GM12878 (cell line): ENCODE results near the gene PCCA. TPM values are rescaled to one million over a fixed set of nuclear protein-coding genes. Genes with fewer than 3 reads are reported as not detected.

ENCODE experiments used
- ATAC-seq: fragments of 200-7000 bp; cut with Tn5 transposase; 3 replicates; pipeline ENCODE4 v1.9.1; 2020; ENCODE audit warnings: mild to moderate bottlenecking, moderate library complexity
- BruUV-seq: library from RNA; stranded (reverse); fragments of 400-500 nt; replicated peaks from 2 replicates; lab custom pipeline; 2021; lab: Mats Ljungman, UMichigan
- CTCF ChIA-PET: fragments of 300-600 bp; sonication (Branson Sonifier 250); formaldehyde crosslinking; extraction: SDS; loops from one replicate; lab custom pipeline; 2021; ENCODE audit warnings: inconsistent platforms; lab: Yijun Ruan, JAX
- POLR2A ChIA-PET: fragments of 350-600 bp; formaldehyde crosslinking; extraction: SDS; loops from one replicate; lab custom pipeline; 2021; ENCODE audit warnings: inconsistent platforms; lab: Charles Lee
- RAD21 ChIA-PET: fragments of 300-600 bp; sonication (Branson Sonifier 250); formaldehyde crosslinking; loops from one replicate; lab custom pipeline; 2023; ENCODE audit warnings: antibody characterized with exemption; ENCODE audit not compliant: unreplicated experiment; lab: Charles Lee
- SMC1A ChIA-PET: fragments of 300-600 bp; sonication (Branson Sonifier 250); formaldehyde crosslinking; loops from one replicate; lab custom pipeline; 2023; ENCODE audit not compliant: unreplicated experiment, uncharacterized antibody; lab: Charles Lee
- DNase-seq: peaks from one replicate; pipeline ENCODE4 v3.0.0-alpha.2; 2011; ENCODE audit warnings: low read depth, low spot score
- FAIRE-seq: peaks from 3 replicates; lab custom pipeline; 2011; peaks lifted over from hg19 to GRCh38; lab: Jason Lieb, UNC
- H2AFZ ChIP-seq: 2 replicates; pipeline ENCODE4 v1.6.0; 2011; ENCODE audit warnings: low read depth, low read length, control low read depth; ENCODE audit not compliant: control insufficient read depth
- H3K27ac ChIP-seq: 2 replicates; pipeline ENCODE4 v1.5.1; 2011; ENCODE audit warnings: control low read depth; ENCODE audit not compliant: control insufficient read depth, insufficient read depth
- H3K27me3 ChIP-seq, 2 experiments: replicated peaks in 1 of 2; 2 replicates each; pipeline versions ENCODE4 v1.6.0 to v1.6.1; 2011; ENCODE audit warnings: low read length in 1 of 2; ENCODE audit not compliant: control insufficient read depth in 2 of 2, insufficient read depth in 2 of 2
- H3K36me3 ChIP-seq, 2 experiments: 2 replicates each; pipeline ENCODE4 v1.5.1; 2011; ENCODE audit warnings: low read length in 1 of 2; ENCODE audit not compliant: control insufficient read depth in 2 of 2, insufficient read depth in 2 of 2
- H3K4me1 ChIP-seq: 2 replicates; pipeline ENCODE4 v1.6.1; 2011; ENCODE audit warnings: mild to moderate bottlenecking, low read length, moderate library complexity, mixed read lengths; ENCODE audit not compliant: control insufficient read depth, insufficient read depth
- H3K4me2 ChIP-seq: 2 replicates; pipeline ENCODE4 v1.6.0; 2011; ENCODE audit warnings: control low read depth; ENCODE audit not compliant: control insufficient read depth, insufficient read depth
- H3K4me3 ChIP-seq: fragments of 200-600 bp; sonication (generic); 2 replicates; pipeline ENCODE4 v1.5.1; 2016
- H3K79me2 ChIP-seq: 2 replicates; pipeline ENCODE4 v1.6.0; 2011; ENCODE audit warnings: low read length; ENCODE audit not compliant: control insufficient read depth, insufficient read depth
- H3K9ac ChIP-seq: 2 replicates; pipeline ENCODE4 v1.8.0; 2011; ENCODE audit warnings: low read length, control low read depth, mixed read lengths; ENCODE audit not compliant: control insufficient read depth, insufficient read depth
- H3K9me3 ChIP-seq: replicated peaks from 3 replicates; pipeline ENCODE4 v1.5.1; 2011; ENCODE audit warnings: mild to moderate bottlenecking, low read length; ENCODE audit not compliant: control insufficient read depth, insufficient read depth
- H4K20me1 ChIP-seq: 2 replicates; pipeline ENCODE4 v1.6.0; 2011; ENCODE audit not compliant: control insufficient read depth, insufficient read depth
- BCL3 ChIP-seq: IDR thresholded peaks from 2 replicates; pipeline ENCODE4 v1.6.1; 2011; ENCODE audit warnings: borderline replicate concordance, low read depth, mild to moderate bottlenecking, moderate library complexity, low read length; ENCODE audit not compliant: insufficient read depth, poor library complexity, severe bottlenecking
- CBX5 ChIP-seq: sonication (generic); IDR thresholded peaks from 2 replicates; pipeline ENCODE4 v1.6.1; 2016; ENCODE audit warnings: low read depth, moderate library complexity, mild to moderate bottlenecking, inconsistent platforms
- CHD1 ChIP-seq: IDR thresholded peaks from 2 replicates; pipeline ENCODE4 v1.6.1; 2012; ENCODE audit warnings: low read depth, low read length, improper control_type of control experiment
- CHD2 ChIP-seq: IDR thresholded peaks from 2 replicates; pipeline ENCODE4 v1.6.1; 2011; ENCODE audit warnings: low read depth, low read length, improper control_type of control experiment, borderline replicate concordance
- CREM ChIP-seq: IDR thresholded peaks from 2 replicates; pipeline ENCODE4 v1.6.1; 2014; ENCODE audit warnings: antibody characterized with exemption, low read depth
- HDAC2 ChIP-seq: fragments of 200-600 bp; sonication (generic); IDR thresholded peaks from 2 replicates; pipeline ENCODE4 v1.6.1; 2017
- KAT2A ChIP-seq: conservative IDR thresholded peaks from 2 replicates; pipeline ENCODE4 v1.6.1; 2011; ENCODE audit warnings: low read depth, low read length; ENCODE audit not compliant: control insufficient read depth
- MAX ChIP-seq: IDR thresholded peaks from 2 replicates; pipeline ENCODE4 v1.6.1; 2012; ENCODE audit warnings: low read depth, low read length, improper control_type of control experiment
- MTA2 ChIP-seq: fragments of 450-650 bp; IDR thresholded peaks from 2 replicates; pipeline ENCODE4 v1.6.1; 2016; ENCODE audit warnings: low read depth, mild to moderate bottlenecking, moderate library complexity
- PAX8 ChIP-seq: fragments of 450-650 bp; IDR thresholded peaks from 2 replicates; pipeline ENCODE4 v1.6.1; 2017; ENCODE audit warnings: mild to moderate bottlenecking, moderate library complexity
- RB1 ChIP-seq: fragments of 450-650 bp; formaldehyde crosslinking; IDR thresholded peaks from 2 replicates; pipeline ENCODE4 v1.6.1; 2017; ENCODE audit warnings: mild to moderate bottlenecking, borderline replicate concordance
- RELA ChIP-seq: fragments of 450-650 bp; IDR thresholded peaks from 2 replicates; pipeline ENCODE4 v1.8.0; 2014; ENCODE audit warnings: borderline replicate concordance; ENCODE audit not compliant: partially characterized antibody
- REST ChIP-seq: IDR thresholded peaks from 2 replicates; pipeline ENCODE4 v1.6.1; 2012; ENCODE audit warnings: mild to moderate bottlenecking, low read depth, low read length
- RUNX3 ChIP-seq: IDR thresholded peaks from 2 replicates; pipeline ENCODE4 v1.6.1; 2012; ENCODE audit warnings: low read length, inconsistent platforms
- SMARCA5 ChIP-seq: fragments of 450-650 bp; IDR thresholded peaks from 2 replicates; pipeline ENCODE4 v1.6.1; 2017; ENCODE audit warnings: mild to moderate bottlenecking
- SREBF1 ChIP-seq: IDR thresholded peaks from 2 replicates; pipeline ENCODE4 v1.6.1; 2012; ENCODE audit warnings: mild to moderate bottlenecking, low read length
- TCF3 ChIP-seq: IDR thresholded peaks from 2 replicates; pipeline ENCODE4 v1.6.1; 2012; ENCODE audit warnings: low read depth, mild to moderate bottlenecking, low read length, borderline replicate concordance; ENCODE audit not compliant: insufficient read depth
- ZNF217 ChIP-seq: fragments of 450-650 bp; IDR thresholded peaks from 2 replicates; pipeline ENCODE4 v1.6.1; 2017; ENCODE audit warnings: antibody characterized with exemption, mild to moderate bottlenecking
- WGBS: methylation state at CpG from one replicate; pipeline ENCODE4 v1.1.6; 2016; ENCODE audit warnings: low lambda C conversion rate; ENCODE audit not compliant: insufficient replicate concordance, insufficient coverage; ENCODE audit errors: missing lambda C conversion rate; 5-methylcytosine and 5-hydroxymethylcytosine counted together
- in situ Hi-C: fragments of 300-500 bp; cut with MboI; formaldehyde crosslinking; loops from 9 replicates; pipeline ENCODE4 v1.14.3; 2018; ENCODE audit warnings: mixed read lengths
- intact Hi-C: fragments of 100-400 bp; cut with micrococcal nuclease; formaldehyde crosslinking; loops from one replicate; pipeline ENCODE4 v1.14.2; 2022; ENCODE audit not compliant: unreplicated experiment
- polyA plus RNA-seq, 11 experiments: library from polyadenylated mRNA; depleted of rRNA in 4 of 11; unstranded in 6 of 11; stranded (reverse) in 5 of 11; fragments of >200 nt; fragmentation: Nextera tagmentation in 4 of 11; fragmentation: Illumina TruSeq in 1 of 11; extraction: Ambion mirVana in 4 of 11; extraction: Trizol in 1 of 11; gene quantifications; 1 replicate in 1 of 11; 2 replicates in 10 of 11; pipeline versions ENCODE4 v1.2.1 to v1.2.3, GENCODE V29; 2011 to 2016; ENCODE audit warnings: inconsistent platforms in 2 of 11, missing spikeins in 2 of 11, low read depth in 1 of 11
- total RNA-seq, 4 experiments: library from RNA; depleted of rRNA in 3 of 4; stranded (reverse); fragments of >200 nt in 3 of 4; fragmentation: Illumina TruSeq in 1 of 4; extraction: Trizol in 1 of 4; gene quantifications; 2 replicates each; pipeline versions ENCODE4 v1.2.1 to v1.2.3, GENCODE V29; 2013 to 2021

Gene PCCA
- total and polyA plus RNA-seq, 10 of the 15 experiments (the other 5 are each of a cell fraction or from before 2014, with no cell fraction given), result 5.9 to 18.2 (median 12.4) TPM

- no TSS peak for BruUV-seq
- RAD21 ChIA-PET, result no interaction called here
- in situ Hi-C loops, result no loop called here
Measured at GRCh38 chr13:100304229-100304628, 215.3 kb downstream of the PCCA start.

GRCh38 chr13:100305398-100305797 lies 216.5 kb downstream of the PCCA start:
- no TSS peak for BruUV-seq
- peak; percentile 50 for ATAC-seq
- no peak overlapping the region for H3K4me3 ChIP-seq
- H3K27ac ChIP-seq, result no peak overlapping the region
- H3K4me2 ChIP-seq, result no peak overlapping the region
- H4K20me1 ChIP-seq, result no peaks in the 10 kb centered on the region
- ChIA-PET RAD21 (no interaction called here), SMC1A (no interaction called here), POLR2A (no interaction called here), CTCF (interaction anchor here (1.4 kb wide), 1 partner anchor 16 kb away, joined by 4 read pairs; no protein-coding TSS in a partner anchor)
- no peak for TF ChIP-seq ZNF217
- TF ChIP-seq MAX, result no peak
- no peak for TF ChIP-seq PAX8
- TF ChIP-seq CREM, result no peak
- TF ChIP-seq BCL3, result no peak
- no peak for TF ChIP-seq TCF3
- peak; percentile 65; the same call in 1 of the 2 replicates for TF ChIP-seq RUNX3
- TF ChIP-seq KAT2A, result no peak
- no peak for TF ChIP-seq REST
- H3K9ac ChIP-seq, result no peak overlapping the region
- no peak for DNase-seq
- no peaks in the 10 kb centered on the region for H3K36me3 ChIP-seq
- no peaks in the 10 kb centered on the region for H3K9me3 ChIP-seq
- H3K79me2 ChIP-seq, result no peaks in the 10 kb centered on the region
- WGBS, result 54% methylated on average over 2 of the region's 2 CpGs
- H3K27me3 ChIP-seq, result no peaks in the 10 kb centered on the region
- H2AFZ ChIP-seq, result no peak overlapping the region
- peaks cover 3% of the 10 kb centered on the region; the same call in 1 of the 2 replicates for H3K4me1 ChIP-seq
- in situ Hi-C loops (no loop called here), intact Hi-C loops (no loop called here)
- FAIRE-seq, result no peak

More at GRCh38 chr13:100304229-100304628, 215.3 kb downstream of the PCCA start:
- DNase-seq (no peak), FAIRE-seq (no peak), ATAC-seq (no peak)
- peaks cover 3% of the 10 kb centered on the region; the same call in 1 of the 2 replicates for H3K4me1 ChIP-seq
- SMC1A ChIA-PET, result no interaction called here
- H3K4me3 ChIP-seq, result no peak overlapping the region
- no peak overlapping the region for H3K27ac ChIP-seq
- H3K9ac ChIP-seq, result no peak overlapping the region
- TF ChIP-seq RELA (no peak), RUNX3 (no peak), CBX5 (no peak), HDAC2 (no peak), SREBF1 (no peak), MTA2 (no peak), SMARCA5 (no peak), RB1 (no peak), CHD2 (no peak), CHD1 (no peak)
- no peaks in the 10 kb centered on the region for H3K9me3 ChIP-seq
- no peaks in the 10 kb centered on the region for H3K27me3 ChIP-seq
- no peaks in the 10 kb centered on the region; a peak in 1 of 4 replicates for H3K36me3 ChIP-seq
- CTCF ChIA-PET, result no interaction called here
- 100% methylated on average over 2 of the region's 2 CpGs for WGBS
- intact Hi-C loops, result no loop called here
- POLR2A ChIA-PET, result no interaction called here
- H3K4me2 ChIP-seq, result no peak overlapping the region
- no peak overlapping the region for H2AFZ ChIP-seq
- H4K20me1 ChIP-seq, result no peaks in the 10 kb centered on the region
- H3K79me2 ChIP-seq, result no peaks in the 10 kb centered on the region
